GM21367 (cell line): ENCODE results near the gene BAG1.

Source experiments
- ATAC-seq: cut with Tn5 transposase; IDR thresholded peaks from one replicate; pipeline ENCODE4 v1.9.1; 2021; ENCODE audit not compliant: unreplicated experiment

BAG1 gene

DNA sequence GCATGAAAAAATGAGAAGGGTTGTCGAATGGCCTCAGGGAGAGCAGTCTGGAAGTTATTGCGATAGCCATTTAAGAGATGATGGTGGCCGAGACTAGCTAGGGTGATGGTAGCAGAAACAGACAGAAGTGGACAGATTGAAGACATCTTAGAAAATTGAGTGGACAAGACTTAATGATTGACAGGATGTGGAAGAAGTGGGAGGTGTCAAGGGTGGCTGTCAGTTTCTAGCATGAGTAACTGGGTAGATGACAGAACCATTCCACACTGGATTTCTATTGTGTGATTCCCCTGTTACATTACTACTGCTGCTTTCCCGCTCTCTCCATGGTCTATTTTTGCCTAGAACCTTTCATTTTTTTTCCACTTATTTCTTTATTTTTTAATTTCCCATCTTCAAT, 13.0 kb upstream of the BAG1 start:
- no peak for ATAC-seq

GRCh38 chr9:33273972-33274328, 9.4 kb upstream of the BAG1 start:
- no peak for ATAC-seq

GRCh38 chr9:33273266-33273971, 8.9 kb upstream of the BAG1 start:
- ATAC-seq: no peak

- no peak for ATAC-seq
Observed at GRCh38 chr9:33272061-33272460, 7.6 kb upstream of the BAG1 start.

GRCh38 chr9:33270146-33270545, 5.6 kb upstream of the BAG1 start:
- ATAC-seq: no peak

DNA sequence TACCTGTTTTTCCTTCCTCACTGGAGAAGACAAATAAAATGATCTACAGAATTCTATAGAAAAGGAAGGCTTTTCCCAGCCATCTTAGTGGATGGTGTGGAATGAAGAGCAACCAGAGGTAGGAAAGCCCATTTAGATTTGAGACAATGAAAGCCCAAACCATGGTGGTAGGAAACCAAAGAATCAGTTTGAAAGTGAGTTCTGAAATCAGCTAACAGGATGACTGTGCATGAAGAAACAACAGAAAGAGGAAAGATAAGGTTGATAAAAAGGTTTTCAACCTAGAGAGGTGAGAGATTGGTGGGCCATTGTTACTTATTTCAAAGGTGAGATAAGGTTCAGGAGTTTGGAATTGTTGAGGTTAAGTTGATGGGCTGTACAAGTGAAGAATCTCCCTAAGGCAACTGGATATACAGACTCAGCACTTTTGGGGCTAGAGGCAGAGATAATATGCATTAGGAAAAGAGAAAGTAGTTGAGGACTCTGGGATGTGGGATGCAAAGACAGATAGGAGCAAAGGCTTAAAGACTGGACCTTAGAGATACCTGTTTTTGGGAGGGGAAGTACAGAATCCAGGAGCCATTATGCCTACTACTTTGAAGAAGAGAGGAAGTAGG, 2.8 kb upstream of the BAG1 start:
- no peak for ATAC-seq

DNA sequence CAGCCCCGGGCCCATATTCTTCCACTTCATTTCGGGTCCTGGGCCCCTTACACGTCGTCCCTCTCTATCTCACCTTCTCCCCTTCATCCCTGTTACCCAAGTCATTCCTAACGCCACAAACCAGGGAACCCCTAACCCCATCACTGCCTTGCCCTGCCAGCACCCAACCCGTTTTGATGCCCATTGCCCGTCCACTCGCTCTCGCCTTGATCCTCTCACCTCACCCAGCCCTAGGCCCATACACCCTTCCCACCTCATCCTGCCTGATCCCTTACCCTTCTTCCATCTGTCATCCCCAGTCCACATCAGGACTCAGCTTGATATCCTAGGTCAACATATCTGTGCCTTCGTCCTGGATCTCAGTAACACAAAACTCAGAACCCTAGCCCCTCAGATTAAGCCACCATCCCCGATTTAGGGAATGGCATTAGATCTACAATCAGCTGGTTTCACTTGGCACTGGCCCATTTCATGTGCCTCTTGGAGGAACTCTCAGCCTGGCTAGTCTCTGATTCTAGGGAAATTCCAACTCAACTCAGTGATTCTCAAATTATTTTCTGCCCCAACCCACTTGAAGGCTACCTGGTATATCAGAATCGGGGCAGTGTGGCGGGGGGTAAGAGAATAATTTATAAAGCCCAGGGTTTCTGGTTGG, 830 bp upstream of the BAG1 start:
- ATAC-seq: no peak

- ATAC-seq: peak; percentile 21
Observed at GRCh38 chr9:33264003-33264472, 470 bp downstream of the BAG1 start.

DNA sequence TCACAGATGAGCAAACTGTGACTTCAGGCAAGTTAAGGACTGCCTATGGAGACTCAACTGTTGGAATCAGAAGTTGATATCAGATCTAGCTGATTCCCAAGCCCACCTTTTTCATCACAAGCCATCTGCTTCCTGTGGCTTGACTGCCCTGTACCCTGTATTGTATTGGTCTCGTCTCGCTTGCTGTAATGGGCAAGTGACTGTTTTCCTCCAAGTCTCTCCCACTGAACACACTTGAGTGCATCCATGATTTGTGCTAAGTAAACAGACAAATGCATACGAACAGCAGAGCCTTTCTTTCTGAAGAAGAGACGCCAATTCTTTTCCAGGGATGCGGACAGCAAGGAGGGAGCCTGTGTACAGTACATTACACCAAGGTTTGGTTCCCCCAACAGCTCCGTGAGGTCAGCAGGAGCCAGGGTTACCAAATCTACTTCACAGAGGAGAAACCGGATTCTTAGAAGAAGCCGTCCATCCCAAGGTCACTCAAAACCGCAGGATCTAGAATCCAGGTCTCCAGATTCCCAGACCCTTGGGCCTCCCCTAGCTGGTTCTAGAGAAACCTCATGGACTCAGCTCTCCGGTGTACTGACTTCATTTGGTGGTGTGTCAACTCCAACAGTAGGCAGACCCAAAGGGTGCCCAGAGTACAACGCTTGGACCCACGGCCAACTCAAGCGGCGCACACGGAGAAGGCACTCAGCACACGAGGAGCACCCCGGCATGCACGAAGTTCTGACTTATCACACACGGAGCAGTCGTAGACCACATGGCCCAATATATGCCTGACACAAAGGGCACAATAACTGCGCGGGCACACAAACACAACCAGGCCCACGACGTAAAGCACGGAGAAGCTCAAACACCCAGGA, 1.1 kb downstream of the BAG1 start:
- ATAC-seq: peak; percentile 6

GRCh38 chr9:33260372-33260771, 4.1 kb downstream of the BAG1 start:
- ATAC-seq: no peak

DNA sequence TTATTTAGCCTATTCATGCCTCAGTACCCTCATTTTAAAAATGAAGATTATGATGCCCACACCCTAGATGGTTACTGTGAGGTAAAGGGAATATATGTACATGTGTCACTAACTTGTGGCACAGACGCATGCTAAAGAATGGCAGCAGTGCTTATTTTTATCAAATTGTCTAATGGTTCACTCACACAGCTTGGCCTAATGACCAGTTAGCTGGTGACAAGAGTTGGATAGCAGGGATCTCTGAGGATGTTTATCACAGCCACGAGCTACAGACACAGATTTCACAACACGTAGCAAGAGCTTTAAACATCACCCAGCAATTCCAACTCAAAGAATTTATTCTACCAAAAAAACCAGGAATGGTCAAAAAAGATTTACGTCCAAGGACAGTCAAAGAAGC, 7.2 kb downstream of the BAG1 start:
- no peak for ATAC-seq

DNA sequence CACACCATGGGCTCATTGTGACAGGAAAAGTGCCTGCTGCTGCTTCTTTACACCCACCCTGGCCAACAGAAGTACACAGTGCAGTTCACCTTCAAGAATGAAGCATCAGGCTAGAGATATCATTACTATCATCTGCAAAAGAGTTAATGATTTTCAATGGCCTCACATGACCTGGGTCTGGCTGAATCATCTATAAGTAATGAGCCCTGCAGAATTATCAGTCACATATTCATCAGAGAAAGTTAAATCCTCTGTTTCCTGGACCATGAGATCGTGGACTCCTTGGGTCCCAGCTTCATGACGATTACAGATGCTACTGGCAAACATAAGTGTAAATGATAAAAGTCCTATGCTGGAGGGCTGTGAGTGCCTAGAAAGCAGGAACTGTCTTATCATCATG, 8.3 kb downstream of the BAG1 start:
- no peak for ATAC-seq

DNA sequence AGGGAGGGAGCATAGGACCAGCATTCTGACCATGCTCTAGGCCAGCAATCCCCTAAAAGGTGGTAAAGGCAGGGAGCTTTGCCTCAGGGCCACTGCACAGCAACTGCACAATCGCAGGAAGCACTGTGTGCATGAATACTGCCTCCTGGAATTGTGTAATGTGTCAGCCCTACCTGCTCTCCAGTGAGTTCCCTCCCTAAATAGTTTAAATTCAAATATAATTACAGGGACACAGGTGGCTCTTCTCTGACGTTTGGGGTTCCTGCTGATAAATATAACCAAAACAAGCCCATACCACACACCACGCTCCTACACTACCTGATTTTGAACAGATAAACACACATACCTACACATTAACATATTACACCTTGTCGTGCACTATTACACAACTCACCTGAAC, 9.0 kb downstream of the BAG1 start:
- ATAC-seq: no peak

- no peak for ATAC-seq
Observed at GRCh38 chr9:33255014-33255413, 9.5 kb downstream of the BAG1 start.

GRCh38 chr9:33254211-33254610, 10.3 kb downstream of the BAG1 start:
- no peak for ATAC-seq

- no peak for ATAC-seq
Observed at GRCh38 chr9:33250458-33250995, 14.0 kb downstream of the BAG1 start.

DNA sequence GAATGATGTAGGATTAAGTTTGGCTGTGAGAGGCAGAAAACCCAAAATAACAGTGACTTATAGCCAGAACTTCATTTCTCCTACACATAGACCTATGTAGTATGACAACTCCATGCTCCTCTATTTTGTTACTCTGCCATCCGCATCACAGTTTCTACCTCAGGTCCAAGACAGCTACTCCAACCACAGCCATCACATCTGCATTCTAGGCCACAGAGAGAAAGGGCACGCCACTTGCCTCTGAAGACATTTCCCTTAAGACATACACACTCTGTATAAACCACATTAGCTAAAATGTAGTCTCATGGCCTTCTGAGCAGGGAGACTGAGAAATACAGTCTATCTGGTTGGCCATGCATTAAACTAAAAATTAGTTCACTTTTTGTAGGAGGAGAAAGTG, 14.5 kb downstream of the BAG1 start:
- no peak for ATAC-seq

DNA sequence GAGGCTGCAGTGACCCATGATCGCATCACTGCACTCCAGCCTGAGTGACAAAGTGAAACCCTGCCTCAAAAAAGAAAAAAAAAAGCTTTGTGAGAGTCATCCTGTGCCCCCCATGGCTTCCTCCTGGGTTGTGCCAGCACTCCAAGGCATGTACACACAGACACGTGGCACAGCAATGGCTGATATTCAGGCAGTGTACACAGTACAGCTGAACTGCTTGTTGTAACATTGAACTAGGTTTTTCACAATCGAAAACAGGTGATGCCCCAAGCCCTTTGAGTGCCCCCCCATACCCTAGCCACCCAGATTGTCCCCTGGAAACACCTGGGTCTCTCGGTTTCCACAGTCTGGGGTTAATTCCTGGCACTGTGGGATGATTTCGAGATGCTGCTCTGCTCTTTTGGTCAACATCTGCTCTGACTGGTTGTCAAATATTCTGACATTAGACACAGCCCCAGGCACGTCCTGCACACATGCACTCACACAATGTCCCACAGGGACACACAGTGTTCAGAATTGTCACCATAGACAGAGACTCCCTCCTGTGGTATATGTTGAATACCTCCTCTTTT, 15.3 kb downstream of the BAG1 start:
- ATAC-seq: no peak

GRCh38 chr9:33248606-33249005, 15.9 kb downstream of the BAG1 start:
- no peak for ATAC-seq

DNA sequence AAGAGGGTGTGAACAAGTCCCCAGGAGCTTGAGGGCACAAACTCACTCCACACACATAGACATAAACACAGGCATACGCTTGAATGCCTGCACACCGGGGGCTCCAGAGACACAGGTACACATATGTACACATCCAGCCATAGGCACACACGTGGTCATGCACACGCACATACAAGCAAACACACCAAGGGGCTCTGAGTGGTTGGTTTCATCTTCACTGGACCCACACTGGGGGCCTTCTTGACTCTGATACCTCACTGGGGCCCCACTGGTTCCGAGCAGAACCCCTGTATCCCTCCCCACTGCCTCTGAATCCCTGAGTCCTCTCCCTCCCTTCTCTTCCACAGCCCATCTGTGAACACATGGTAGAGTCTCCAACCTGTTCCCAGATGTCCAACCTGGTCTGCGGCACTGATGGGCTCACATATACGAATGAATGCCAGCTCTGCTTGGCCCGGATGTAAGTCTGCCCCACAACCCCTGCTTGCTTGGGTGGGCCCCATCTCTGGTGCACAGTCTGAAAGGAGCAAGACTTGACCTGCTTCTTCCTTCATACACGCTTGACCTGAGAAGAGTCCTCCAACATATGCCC, 18.1 kb downstream of the BAG1 start:
- no peak for ATAC-seq
